BLaER1 treated with 17β-estradiol and CSF1 and Interleukin-3, amounts not matched to agents 10 nM and 100 nM (cell line): ENCODE data around the gene UPF2.

Experiments
- H3K27ac ChIP-seq, 11 experiments: shearing (Covaris generic); formaldehyde crosslinking; 2 replicates each; pipeline ENCODE4 v1.8.1; 2022
- H3K27me3 ChIP-seq, 11 experiments: shearing (Covaris generic); formaldehyde crosslinking; 2 replicates each; pipeline ENCODE4 v1.8.1; 2022
- H3K36me3 ChIP-seq, 11 experiments: shearing (Covaris generic); formaldehyde crosslinking; 2 replicates each; pipeline ENCODE4 v1.8.1; 2022
- H3K4me1 ChIP-seq, 10 experiments: shearing (Covaris generic); formaldehyde crosslinking; 2 replicates each; pipeline ENCODE4 v1.8.1; 2022
- H3K4me2 ChIP-seq, 11 experiments: shearing (Covaris generic); formaldehyde crosslinking; 2 replicates each; pipeline ENCODE4 v1.8.1; 2022
- H3K4me3 ChIP-seq, 10 experiments: shearing (Covaris generic); formaldehyde crosslinking; 2 replicates each; pipeline ENCODE4 v1.8.1; 2022
- H3K9ac ChIP-seq, 11 experiments: shearing (Covaris generic); formaldehyde crosslinking; 2 replicates each; pipeline ENCODE4 v1.8.1; 2022
- H3K9me3 ChIP-seq, 11 experiments: shearing (Covaris generic); formaldehyde crosslinking; replicated peaks in 1 of 11; 2 replicates each; pipeline ENCODE4 v1.8.1; 2022
- H4K20me1 ChIP-seq, 11 experiments: shearing (Covaris generic); formaldehyde crosslinking; 2 replicates each; pipeline ENCODE4 v1.8.1; 2022
- Cebpa-rat ChIP-seq, 11 experiments: shearing (Covaris generic); IDR thresholded peaks; 2 replicates each; pipeline ENCODE4 v1.8.1; 2022

UPF2 gene

GRCh38 chr10:11908991-11909390, 133.6 kb downstream of the UPF2 start:
- Histone ChIP-seq H3K4me2 (no peak overlapping the region), H3K27me3 (0 out of 22 replicates have a peak, but pooled peaks cover 0 to 6% (median 0%) of the 10 kb centered on the region in 11 experiments), H3K4me1 (peaks cover 8 to 27% (median 20%) of the 10 kb centered on the region in 10 experiments; a peak in 18 of 20 replicates), H3K9ac (no peak overlapping the region), H3K27ac (no peak overlapping the region), H4K20me1 (no peaks in the 10 kb centered on the region; a peak in 2 of 22 replicates), H3K36me3 (no peaks in the 10 kb centered on the region), H3K9me3 (no peaks in the 10 kb centered on the region), H3K4me3 (no peak overlapping the region)
- TF ChIP-seq Cebpa-rat (IDR thresholded peaks at IDR 0.05), result no peak

GRCh38 chr10:11908536-11908935, 134.1 kb downstream of the UPF2 start:
- Histone ChIP-seq H3K27ac (no peak overlapping the region), H3K9me3 (no peaks in the 10 kb centered on the region), H3K36me3 (no peaks in the 10 kb centered on the region), H3K4me1 (peaks cover 8 to 27% (median 20%) of the 10 kb centered on the region in 10 experiments; a peak in 18 of 20 replicates), H3K27me3 (0 out of 22 replicates have a peak, but pooled peaks cover 0 to 6% (median 0%) of the 10 kb centered on the region in 11 experiments), H4K20me1 (no peaks in the 10 kb centered on the region; a peak in 2 of 22 replicates), H3K4me3 (no peak overlapping the region), H3K4me2 (peak overlapping the region in 6 of 11 experiments; percentile 2 to 53 (median 42); a peak in 7 of 22 replicates), H3K9ac (no peak overlapping the region; a peak in 1 of 22 replicates)
- no peak for TF ChIP-seq Cebpa-rat (IDR thresholded peaks at IDR 0.05)

GRCh38 chr10:11907914-11908313, 134.7 kb downstream of the UPF2 start:
- Histone ChIP-seq H3K4me2 (peak overlapping the region in 7 of 11 experiments; percentile 2 to 53 (median 46); a peak in 12 of 22 replicates), H4K20me1 (no peaks in the 10 kb centered on the region; a peak in 2 of 22 replicates), H3K27me3 (0 out of 22 replicates have a peak, but pooled peaks cover 0 to 6% (median 0%) of the 10 kb centered on the region in 11 experiments), H3K4me3 (no peak overlapping the region), H3K9me3 (no peaks in the 10 kb centered on the region), H3K27ac (no peak overlapping the region), H3K9ac (no peak overlapping the region; a peak in 1 of 22 replicates), H3K36me3 (no peaks in the 10 kb centered on the region), H3K4me1 (peaks cover 8 to 27% (median 20%) of the 10 kb centered on the region in 10 experiments; a peak in 18 of 20 replicates)
- no peak for TF ChIP-seq Cebpa-rat (IDR thresholded peaks at IDR 0.05)

GRCh38 chr10:11906714-11907113, 135.9 kb downstream of the UPF2 start:
- Histone ChIP-seq H4K20me1 (no peaks in the 10 kb centered on the region; a peak in 1 of 22 replicates), H3K4me2 (peak overlapping the region; percentile 10 to 55 (median 39); a peak in 16 of 22 replicates), H3K9ac (no peak overlapping the region), H3K4me1 (peaks cover 8 to 27% (median 20%) of the 10 kb centered on the region in 10 experiments; a peak in 18 of 20 replicates), H3K9me3 (no peaks in the 10 kb centered on the region), H3K27me3 (0 out of 22 replicates have a peak, but pooled peaks cover 0 to 6% (median 0%) of the 10 kb centered on the region in 11 experiments), H3K27ac (no peak overlapping the region), H3K36me3 (no peaks in the 10 kb centered on the region), H3K4me3 (no peak overlapping the region)
- TF ChIP-seq Cebpa-rat (IDR thresholded peaks at IDR 0.05), result no peak

GRCh38 chr10:11902646-11903045, 140.0 kb downstream of the UPF2 start:
- no peak overlapping the region for H3K27ac ChIP-seq
- H3K27me3 ChIP-seq, result 0 out of 22 replicates have a peak, but pooled peaks cover 0 to 6% (median 0%) of the 10 kb centered on the region in 11 experiments
- H3K9me3 ChIP-seq, result no peaks in the 10 kb centered on the region
- H3K36me3 ChIP-seq, result no peaks in the 10 kb centered on the region
- no peak for TF ChIP-seq Cebpa-rat (IDR thresholded peaks at IDR 0.05)
- H4K20me1 ChIP-seq, result no peaks in the 10 kb centered on the region
- peaks cover 8 to 18% (median 12%) of the 10 kb centered on the region in 10 experiments; a peak in 18 of 20 replicates for H3K4me1 ChIP-seq
- H3K4me2 ChIP-seq, result no peak overlapping the region
- no peak overlapping the region for H3K9ac ChIP-seq
- no peak overlapping the region for H3K4me3 ChIP-seq

- Histone ChIP-seq H3K4me3 (no peak overlapping the region), H3K9me3 (no peaks in the 10 kb centered on the region), H3K9ac (no peak overlapping the region), H4K20me1 (no peaks in the 10 kb centered on the region), H3K4me1 (peaks cover 6 to 15% (median 10%) of the 10 kb centered on the region in 10 experiments; a peak in 18 of 20 replicates), H3K27me3 (0 out of 22 replicates have a peak, but pooled peaks cover 0 to 6% (median 0%) of the 10 kb centered on the region in 11 experiments), H3K4me2 (no peak overlapping the region), H3K36me3 (no peaks in the 10 kb centered on the region), H3K27ac (no peak overlapping the region)
- TF ChIP-seq Cebpa-rat (IDR thresholded peaks at IDR 0.05), result no peak
These were observed 140.7 kb downstream of the UPF2 start for GRCh38 chr10:11901833-11902475.

- no peak for TF ChIP-seq Cebpa-rat (IDR thresholded peaks at IDR 0.05)
- H3K4me1 ChIP-seq, result peaks cover 1 to 10% (median 5%) of the 10 kb centered on the region in 10 experiments; a peak in 15 of 20 replicates
- H3K36me3 ChIP-seq, result no peaks in the 10 kb centered on the region
- H3K9me3 ChIP-seq, result no peaks in the 10 kb centered on the region
- no peak overlapping the region for H3K9ac ChIP-seq
- H4K20me1 ChIP-seq, result no peaks in the 10 kb centered on the region
- H3K27me3 ChIP-seq, result 0 out of 22 replicates have a peak, but pooled peaks cover 0 to 6% (median 0%) of the 10 kb centered on the region in 11 experiments
- no peak overlapping the region for H3K4me2 ChIP-seq
- H3K4me3 ChIP-seq, result no peak overlapping the region
- no peak overlapping the region for H3K27ac ChIP-seq
These were observed 141.2 kb downstream of the UPF2 start for GRCh38 chr10:11901454-11901832.

- H3K4me3 ChIP-seq, result no peak overlapping the region
- H4K20me1 ChIP-seq, result no peaks in the 10 kb centered on the region
- H3K9ac ChIP-seq, result no peak overlapping the region
- H3K9me3 ChIP-seq, result no peaks in the 10 kb centered on the region
- H3K4me1 ChIP-seq, result peaks cover 0 to 5% (median 1%) of the 10 kb centered on the region in 10 experiments; a peak in 7 of 20 replicates
- H3K4me2 ChIP-seq, result no peak overlapping the region
- 0 out of 22 replicates have a peak, but pooled peaks cover 0 to 6% (median 0%) of the 10 kb centered on the region in 11 experiments for H3K27me3 ChIP-seq
- H3K36me3 ChIP-seq, result no peaks in the 10 kb centered on the region
- no peak overlapping the region for H3K27ac ChIP-seq
- no peak for TF ChIP-seq Cebpa-rat (IDR thresholded peaks at IDR 0.05)
These were observed 141.6 kb downstream of the UPF2 start for GRCh38 chr10:11901036-11901301.

GRCh38 chr10:11899067-11899876, 143.3 kb downstream of the UPF2 start:
- Histone ChIP-seq H3K27me3 (no peaks in the 10 kb centered on the region), H3K36me3 (no peaks in the 10 kb centered on the region), H3K4me2 (no peak overlapping the region), H3K4me3 (no peak overlapping the region), H4K20me1 (no peaks in the 10 kb centered on the region; a peak in 1 of 22 replicates), H3K9ac (no peak overlapping the region), H3K9me3 (no peaks in the 10 kb centered on the region; a peak in 1 of 22 replicates), H3K4me1 (no peaks in the 10 kb centered on the region), H3K27ac (no peak overlapping the region)
- TF ChIP-seq Cebpa-rat (IDR thresholded peaks at IDR 0.05), result no peak
